Stimulated activated naive CD8-positive, alpha-beta T cell treated with anti-CD3 and anti-CD28 coated beads, Interleukin-15, Interleukin-2, amounts not matched to agents 100 U/mL and 50 U/mL, for 24 hours (primary cell): Measurements from ENCODE around the gene PAN2.
A peak's percentile ranks its signal among the peaks of the same experiment; 100 is the strongest.
"Not testable (repeated sequence)": the region's sequence is repeated elsewhere in the genome, so short reads cannot be mapped to it uniquely, and the experiment has no call there.

Experiments
- ATAC-seq: fragments of 150-1000 bp; cut with Tn5 transposase; one replicate; pipeline ENCODE4 v1.10.0; 2021
- DNase-seq: peaks from one replicate; pipeline ENCODE4 v3.0.0; 2021

PAN2 gene

GRCh38 chr12:56311003-56311402, 22.8 kb downstream of the PAN2 start:
- ATAC-seq (no peak), DNase-seq (no peak)

GRCh38 chr12:56308714-56309113, 25.1 kb downstream of the PAN2 start:
- ATAC-seq, result no peak
- DNase-seq, result no peak

GRCh38 chr12:56307221-56307965, 26.4 kb downstream of the PAN2 start:
- no peak for ATAC-seq
- DNase-seq, result no peak

- ATAC-seq, result no peak
- DNase-seq, result no peak
Measured at GRCh38 chr12:56304872-56305590, 28.8 kb downstream of the PAN2 start.

GRCh38 chr12:56304276-56304675, 29.5 kb downstream of the PAN2 start:
- DNase-seq (no peak), ATAC-seq (no peak)

- ATAC-seq (no peak), DNase-seq (no peak)
Measured at GRCh38 chr12:56300644-56301464, 32.9 kb downstream of the PAN2 start.

GRCh38 chr12:56299853-56300643, 33.8 kb downstream of the PAN2 start, which contains the start of gene CS:
CS (minus strand) TSS chr12:56300330; CDS start chr12:56300201, 129 bp downstream.
- peak; percentile 99 for DNase-seq
- peak; percentile 97 for ATAC-seq

GRCh38 chr12:56299308-56299852, 34.4 kb downstream of the PAN2 start:
- ATAC-seq, result no peak

GRCh38 chr12:56298828-56299227, 35.0 kb downstream of the PAN2 start:
- DNase-seq (no peak), ATAC-seq (no peak)

More at GRCh38 chr12:56299308-56299852, 34.4 kb downstream of the PAN2 start:
- no peak for DNase-seq

GRCh38 chr12:56297400-56297799, 36.4 kb downstream of the PAN2 start:
- ATAC-seq, result no peak
- no peak for DNase-seq

- no peak for ATAC-seq
Measured at GRCh38 chr12:56296295-56296694, 37.5 kb downstream of the PAN2 start.

GRCh38 chr12:56293795-56294194, 40.0 kb downstream of the PAN2 start:
- no peak for ATAC-seq

More at GRCh38 chr12:56296295-56296694, 37.5 kb downstream of the PAN2 start:
- DNase-seq, result no peak

GRCh38 chr12:56288705-56289387, 45.0 kb downstream of the PAN2 start:
- no peak for DNase-seq
- no peak for ATAC-seq

More at GRCh38 chr12:56293795-56294194, 40.0 kb downstream of the PAN2 start:
- DNase-seq, result no peak

- DNase-seq (no peak), ATAC-seq (no peak)
Measured at GRCh38 chr12:56286044-56286830, 47.6 kb downstream of the PAN2 start.

GRCh38 chr12:56284263-56284662, 49.5 kb downstream of the PAN2 start:
- not testable (repeated sequence) for DNase-seq, ATAC-seq

- no peak for ATAC-seq
Measured at GRCh38 chr12:56282579-56282978, 51.2 kb downstream of the PAN2 start.

GRCh38 chr12:56282030-56282429, 51.8 kb downstream of the PAN2 start:
- ATAC-seq, result no peak
- no peak for DNase-seq

More at GRCh38 chr12:56282579-56282978, 51.2 kb downstream of the PAN2 start:
- DNase-seq, result no peak

GRCh38 chr12:56280849-56281248, 53.0 kb downstream of the PAN2 start:
- ATAC-seq (no peak), DNase-seq (no peak)

- no peak for ATAC-seq
Measured at GRCh38 chr12:56278905-56279304, 54.9 kb downstream of the PAN2 start.

GRCh38 chr12:56274299-56274698, 59.5 kb downstream of the PAN2 start:
- DNase-seq (no peak), ATAC-seq (no peak)

More at GRCh38 chr12:56278905-56279304, 54.9 kb downstream of the PAN2 start:
- DNase-seq, result no peak
